A549 (cell line): ENCODE results near the gene BCL2L2.

Experiments
- CTCF ChIP-seq: fragments of >200 bp; sonication (Bioruptor Twin); formaldehyde crosslinking; IDR thresholded peaks from 3 replicates; pipeline ENCODE4 v1.5.1; 2016
- E2F6 ChIP-seq: IDR thresholded peaks from 2 replicates; pipeline ENCODE4 v1.6.1; 2012; ENCODE audit warnings: low read depth, borderline replicate concordance
- EP300 ChIP-seq, 2 experiments: fragments of >200 bp; sonication (Bioruptor Twin); formaldehyde crosslinking; IDR thresholded peaks; 2 replicates in 1 of 2; 3 replicates in 1 of 2; pipeline ENCODE4 v1.6.1; 2016 to 2017
- MAX ChIP-seq: IDR thresholded peaks from 2 replicates; pipeline ENCODE4 v1.6.1; 2012
- PHF8 ChIP-seq: fragments of 200-600 bp; sonication (generic); IDR thresholded peaks from 2 replicates; pipeline ENCODE4 v1.6.1; 2016; ENCODE audit warnings: low read depth, mild to moderate bottlenecking, antibody characterized with exemption, moderate library complexity, borderline replicate concordance
- POLR2A ChIP-seq: IDR thresholded peaks from 2 replicates; pipeline ENCODE4 v1.6.1; 2012; ENCODE audit warnings: mild to moderate bottlenecking, low read length
- REST ChIP-seq: fragments of 200-600 bp; sonication (generic); IDR thresholded peaks from 2 replicates; pipeline ENCODE4 v1.6.1; 2016; ENCODE audit warnings: antibody characterized with exemption, mild to moderate bottlenecking, moderate library complexity

- TF ChIP-seq PHF8 (no peak), CTCF (no peak), POLR2A (no peak), E2F6 (no peak), EP300 (IDR thresholded peaks at IDR 0.05) (no peak), REST (no peak), MAX (no peak)
These were observed 42.7 kb downstream of the BCL2L2 start for GRCh38 chr14:23349156-23349845.
